Activated naive CD8-positive, alpha-beta T cell treated with anti-CD3 and anti-CD28 coated beads for 36 hours (primary cell): ENCODE results near the gene GLG1. TPM values are rescaled to one million over a fixed set of nuclear protein-coding genes. Genes with fewer than 3 reads are reported as not detected.
"Not testable (repeated sequence)": the region's sequence is repeated elsewhere in the genome, so short reads cannot be mapped to it uniquely, and the experiment has no call there.

ENCODE experiments used
- DNase-seq: peaks from one replicate; pipeline ENCODE4 v3.0.0; 2021
- H3K27ac Mint-ChIP-seq: one replicate; pipeline ENCODE4 v1.8.0; 2022; ENCODE audit warnings: mild to moderate bottlenecking, moderate library complexity, mixed read lengths
- H3K27me3 Mint-ChIP-seq: one replicate; pipeline ENCODE4 v1.8.0; 2022; ENCODE audit warnings: mild to moderate bottlenecking, mixed read lengths
- H3K36me3 Mint-ChIP-seq: one replicate; pipeline ENCODE4 v1.8.0; 2021; ENCODE audit warnings: mild to moderate bottlenecking, mixed read lengths
- H3K4me1 Mint-ChIP-seq: one replicate; pipeline ENCODE4 v1.8.0; 2021; ENCODE audit warnings: mixed read lengths
- H3K4me3 Mint-ChIP-seq: one replicate; pipeline ENCODE4 v1.8.0; 2022; ENCODE audit warnings: mild to moderate bottlenecking, moderate library complexity, mixed read lengths
- H3K9me3 Mint-ChIP-seq: one replicate; pipeline ENCODE4 v1.8.0; 2022; ENCODE audit warnings: mixed read lengths
- total RNA-seq, 2 experiments: library from RNA; stranded (reverse); gene quantifications; one replicate each; pipeline ENCODE4 v1.2.3, GENCODE V29; 2021

Gene GLG1
- total RNA-seq, 2 experiments from 2014 or later: 58.7 to 60.8 TPM

GRCh38 chr16:74419811-74420210 lies 187.1 kb downstream of the GLG1 start:
- not testable (repeated sequence) for H3K27me3 Mint-ChIP-seq, H3K4me3 Mint-ChIP-seq, H3K4me1 Mint-ChIP-seq, H3K27ac Mint-ChIP-seq, H3K9me3 Mint-ChIP-seq, H3K36me3 Mint-ChIP-seq, DNase-seq

GRCh38 chr16:74417897-74418296 lies 189.0 kb downstream of the GLG1 start:
- not testable (repeated sequence) for H3K4me3 Mint-ChIP-seq, H3K4me1 Mint-ChIP-seq, DNase-seq, H3K27ac Mint-ChIP-seq, H3K9me3 Mint-ChIP-seq, H3K36me3 Mint-ChIP-seq, H3K27me3 Mint-ChIP-seq

- not testable (repeated sequence) for DNase-seq, H3K27ac Mint-ChIP-seq, H3K9me3 Mint-ChIP-seq, H3K4me3 Mint-ChIP-seq, H3K36me3 Mint-ChIP-seq, H3K4me1 Mint-ChIP-seq, H3K27me3 Mint-ChIP-seq
These were observed 193.0 kb downstream of the GLG1 start for GRCh38 chr16:74413920-74414319.

- H3K4me1 Mint-ChIP-seq, H3K4me3 Mint-ChIP-seq, H3K27ac Mint-ChIP-seq, H3K36me3 Mint-ChIP-seq, H3K9me3 Mint-ChIP-seq, DNase-seq, H3K27me3 Mint-ChIP-seq: not testable (repeated sequence)
These were observed 193.4 kb downstream of the GLG1 start for GRCh38 chr16:74413485-74413884.

GRCh38 chr16:74412775-74413390 lies 194.0 kb downstream of the GLG1 start:
- not testable (repeated sequence) for H3K9me3 Mint-ChIP-seq, H3K4me3 Mint-ChIP-seq

GRCh38 chr16:74412138-74412774 lies 194.7 kb downstream of the GLG1 start:
- not testable (repeated sequence) for H3K4me3 Mint-ChIP-seq, H3K27me3 Mint-ChIP-seq, H3K9me3 Mint-ChIP-seq, H3K4me1 Mint-ChIP-seq, DNase-seq, H3K36me3 Mint-ChIP-seq, H3K27ac Mint-ChIP-seq

More at GRCh38 chr16:74412775-74413390, 194.0 kb downstream of the GLG1 start:
- H3K27me3 Mint-ChIP-seq, H3K36me3 Mint-ChIP-seq, DNase-seq, H3K4me1 Mint-ChIP-seq, H3K27ac Mint-ChIP-seq: not testable (repeated sequence)

- not testable (repeated sequence) for H3K36me3 Mint-ChIP-seq, H3K27ac Mint-ChIP-seq
These were observed 195.9 kb downstream of the GLG1 start for GRCh38 chr16:74410981-74411380.

GRCh38 chr16:74410057-74410957 lies 196.6 kb downstream of the GLG1 start:
- not testable (repeated sequence) for H3K4me3 Mint-ChIP-seq, H3K4me1 Mint-ChIP-seq, DNase-seq, H3K36me3 Mint-ChIP-seq, H3K9me3 Mint-ChIP-seq, H3K27me3 Mint-ChIP-seq, H3K27ac Mint-ChIP-seq

More at GRCh38 chr16:74410981-74411380, 195.9 kb downstream of the GLG1 start:
- not testable (repeated sequence) for H3K4me3 Mint-ChIP-seq, H3K4me1 Mint-ChIP-seq, H3K9me3 Mint-ChIP-seq, DNase-seq, H3K27me3 Mint-ChIP-seq

GRCh38 chr16:74409185-74409981 lies 197.5 kb downstream of the GLG1 start:
- not testable (repeated sequence) for H3K9me3 Mint-ChIP-seq, H3K4me3 Mint-ChIP-seq, H3K4me1 Mint-ChIP-seq, DNase-seq, H3K27me3 Mint-ChIP-seq, H3K36me3 Mint-ChIP-seq, H3K27ac Mint-ChIP-seq

- H3K27me3 Mint-ChIP-seq, H3K4me3 Mint-ChIP-seq, H3K36me3 Mint-ChIP-seq, H3K27ac Mint-ChIP-seq, DNase-seq, H3K4me1 Mint-ChIP-seq, H3K9me3 Mint-ChIP-seq: not testable (repeated sequence)
These were observed 199.6 kb downstream of the GLG1 start for GRCh38 chr16:74407362-74407705.

- DNase-seq, H3K27me3 Mint-ChIP-seq, H3K9me3 Mint-ChIP-seq, H3K36me3 Mint-ChIP-seq, H3K4me1 Mint-ChIP-seq, H3K27ac Mint-ChIP-seq, H3K4me3 Mint-ChIP-seq: not testable (repeated sequence)
These were observed 200.1 kb downstream of the GLG1 start for GRCh38 chr16:74406600-74407361.

- H3K27ac Mint-ChIP-seq, DNase-seq, H3K4me3 Mint-ChIP-seq, H3K4me1 Mint-ChIP-seq, H3K9me3 Mint-ChIP-seq, H3K27me3 Mint-ChIP-seq, H3K36me3 Mint-ChIP-seq: not testable (repeated sequence)
These were observed 202.6 kb downstream of the GLG1 start for GRCh38 chr16:74404148-74404933.

- H3K4me3 Mint-ChIP-seq, H3K36me3 Mint-ChIP-seq, H3K27me3 Mint-ChIP-seq, H3K4me1 Mint-ChIP-seq, H3K27ac Mint-ChIP-seq, H3K9me3 Mint-ChIP-seq, DNase-seq: not testable (repeated sequence)
These were observed 206.7 kb downstream of the GLG1 start for GRCh38 chr16:74400238-74400637.
